Epithelial cell of esophagus (primary cell): ENCODE data around the gene SNTA1.

ENCODE experiments used
- DNase-seq: peaks from one replicate; pipeline ENCODE4 v3.0.0; 2010; ENCODE audit warnings: low read depth
- H3K4me3 ChIP-seq: 2 replicates; pipeline ENCODE4 v1.5.1; 2011; ENCODE audit warnings: mild to moderate bottlenecking, low read length, control low read depth
- TF ChIP-seq, protein P1 (sequence below): IDR thresholded peaks from 2 replicates; pipeline ENCODE4 v1.5.1; 2011; ENCODE audit warnings: low read depth, mild to moderate bottlenecking, low read length, control low read depth, inconsistent platforms; ENCODE audit not compliant: insufficient read depth; ENCODE audit errors: missing control alignments

SNTA1 gene

DNA sequence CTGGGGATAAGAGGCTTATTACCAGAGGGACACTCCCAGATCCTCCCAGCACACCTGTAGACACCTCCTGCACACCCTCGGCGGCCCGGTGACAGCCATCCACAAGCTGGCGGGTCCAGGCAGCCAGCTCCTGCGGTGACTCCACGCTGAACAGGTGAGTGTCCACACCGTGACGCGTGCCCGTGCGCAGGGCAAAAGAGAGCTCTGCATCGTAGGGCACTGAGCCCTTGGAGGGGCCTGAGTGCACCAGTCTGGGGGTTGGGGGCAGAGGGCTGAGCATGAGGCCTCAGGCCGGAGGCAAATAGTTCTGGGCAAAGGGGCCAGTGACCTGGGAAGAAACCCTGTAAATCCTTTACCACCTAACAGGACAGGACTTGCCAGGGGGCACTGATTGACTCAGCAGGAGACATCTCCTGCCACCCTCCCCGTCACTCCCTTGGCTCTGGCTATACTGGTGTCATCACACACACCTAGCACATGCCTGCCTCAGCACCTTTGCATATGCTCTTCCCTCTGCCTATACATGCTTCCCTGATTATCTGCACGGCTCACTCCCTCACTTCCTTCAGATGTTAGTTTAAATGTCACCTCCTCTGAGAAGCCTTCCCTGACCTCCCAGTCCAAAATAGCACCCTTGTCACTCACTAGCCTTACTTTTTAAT is 33.4 kb downstream of the SNTA1 start:
- no peak overlapping the region for H3K4me3 ChIP-seq
- TF ChIP-seq, protein P1, sequence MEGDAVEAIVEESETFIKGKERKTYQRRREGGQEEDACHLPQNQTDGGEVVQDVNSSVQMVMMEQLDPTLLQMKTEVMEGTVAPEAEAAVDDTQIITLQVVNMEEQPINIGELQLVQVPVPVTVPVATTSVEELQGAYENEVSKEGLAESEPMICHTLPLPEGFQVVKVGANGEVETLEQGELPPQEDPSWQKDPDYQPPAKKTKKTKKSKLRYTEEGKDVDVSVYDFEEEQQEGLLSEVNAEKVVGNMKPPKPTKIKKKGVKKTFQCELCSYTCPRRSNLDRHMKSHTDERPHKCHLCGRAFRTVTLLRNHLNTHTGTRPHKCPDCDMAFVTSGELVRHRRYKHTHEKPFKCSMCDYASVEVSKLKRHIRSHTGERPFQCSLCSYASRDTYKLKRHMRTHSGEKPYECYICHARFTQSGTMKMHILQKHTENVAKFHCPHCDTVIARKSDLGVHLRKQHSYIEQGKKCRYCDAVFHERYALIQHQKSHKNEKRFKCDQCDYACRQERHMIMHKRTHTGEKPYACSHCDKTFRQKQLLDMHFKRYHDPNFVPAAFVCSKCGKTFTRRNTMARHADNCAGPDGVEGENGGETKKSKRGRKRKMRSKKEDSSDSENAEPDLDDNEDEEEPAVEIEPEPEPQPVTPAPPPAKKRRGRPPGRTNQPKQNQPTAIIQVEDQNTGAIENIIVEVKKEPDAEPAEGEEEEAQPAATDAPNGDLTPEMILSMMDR = no peak
- DNase-seq = no peak

DNA sequence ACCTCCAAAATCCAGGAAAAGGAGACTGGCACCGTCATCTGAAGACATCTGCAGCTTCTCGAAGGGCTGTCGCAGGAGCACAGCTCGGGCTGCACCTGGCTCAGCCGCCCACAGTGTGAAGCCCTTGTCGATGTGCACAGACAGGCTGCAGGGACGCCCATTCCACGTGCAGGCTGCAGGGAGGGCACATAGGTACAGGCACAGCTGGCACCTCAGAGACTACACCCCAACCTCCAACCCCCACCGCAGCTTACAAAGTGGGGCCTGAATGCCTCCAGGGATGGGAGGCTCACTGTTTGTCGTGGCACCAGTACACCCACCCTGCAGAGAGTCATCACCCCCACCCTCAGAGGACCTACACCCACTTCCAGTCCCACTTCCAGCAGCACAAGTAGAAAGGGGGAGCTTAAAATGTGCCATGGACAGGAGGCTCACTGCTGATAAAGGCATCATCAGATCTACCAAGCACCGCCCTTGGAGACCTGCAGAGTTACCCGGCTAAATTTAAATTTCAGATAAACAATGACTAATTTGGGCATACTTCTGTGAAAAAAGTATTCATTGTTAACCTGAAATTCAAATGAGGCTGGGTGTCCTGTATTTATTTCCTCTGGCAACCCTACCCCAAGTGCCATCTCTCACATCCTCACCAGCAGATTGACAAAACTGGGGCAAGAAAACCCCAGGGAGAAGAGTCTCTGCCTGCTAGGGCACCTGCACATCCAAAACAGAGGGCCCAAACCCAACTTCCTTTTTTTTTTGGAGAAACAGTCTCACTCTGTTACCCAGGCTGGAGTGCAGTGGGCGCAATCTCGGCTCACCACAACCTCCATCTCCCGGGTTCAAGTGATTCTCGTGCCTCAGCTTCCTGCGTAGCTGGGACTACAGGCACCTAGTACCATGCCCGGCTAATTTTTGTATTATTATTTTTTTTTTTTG is 34.6 kb downstream of the SNTA1 start:
- TF ChIP-seq, protein P1 = no peak
- DNase-seq = no peak
- no peak overlapping the region for H3K4me3 ChIP-seq

DNA sequence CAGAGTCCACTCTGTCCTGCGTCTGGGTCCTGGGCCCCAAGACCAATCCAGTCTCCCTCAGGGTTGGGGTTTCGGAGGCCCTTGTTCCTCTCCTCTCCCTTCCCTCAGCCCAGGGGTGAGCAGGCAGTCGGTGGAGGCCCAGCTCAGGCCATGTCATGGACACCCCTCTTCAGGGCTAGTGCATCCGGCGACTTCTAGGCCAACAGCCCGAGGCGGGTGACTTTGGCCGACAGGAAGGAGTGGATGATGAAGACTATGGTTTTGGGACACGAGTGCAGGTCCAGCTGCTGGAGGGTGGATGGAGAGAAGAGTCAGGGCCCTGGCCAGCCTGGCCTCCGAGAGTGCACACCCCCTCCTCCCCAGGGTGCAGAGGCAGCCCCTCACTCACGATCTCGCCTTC is 35.2 kb downstream of the SNTA1 start:
- no peak for DNase-seq
- H3K4me3 ChIP-seq = no peak overlapping the region
- TF ChIP-seq, protein P1 = no peak

DNA sequence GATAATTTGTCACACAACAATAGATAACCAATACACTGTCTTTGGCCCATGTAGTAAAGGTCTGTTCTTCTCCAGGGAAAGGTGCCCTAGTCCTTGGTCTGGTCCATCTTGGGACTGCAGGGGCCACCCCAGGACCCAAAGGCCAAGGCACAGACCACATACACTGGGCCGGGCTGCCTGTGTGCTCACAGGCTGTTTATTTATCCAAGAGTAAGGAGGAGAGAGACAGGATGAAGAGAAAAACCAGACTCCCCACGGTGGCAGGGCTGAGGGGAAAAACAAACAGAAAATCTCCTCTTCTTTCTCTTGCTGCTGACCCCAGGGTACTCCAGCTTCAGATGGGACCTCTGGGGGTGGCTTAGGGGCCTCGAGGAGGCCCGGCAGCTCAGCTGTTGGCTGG is 35.8 kb downstream of the SNTA1 start:
- H3K4me3 ChIP-seq = no peak overlapping the region
- no peak for DNase-seq
- TF ChIP-seq, protein P1 = no peak

DNA sequence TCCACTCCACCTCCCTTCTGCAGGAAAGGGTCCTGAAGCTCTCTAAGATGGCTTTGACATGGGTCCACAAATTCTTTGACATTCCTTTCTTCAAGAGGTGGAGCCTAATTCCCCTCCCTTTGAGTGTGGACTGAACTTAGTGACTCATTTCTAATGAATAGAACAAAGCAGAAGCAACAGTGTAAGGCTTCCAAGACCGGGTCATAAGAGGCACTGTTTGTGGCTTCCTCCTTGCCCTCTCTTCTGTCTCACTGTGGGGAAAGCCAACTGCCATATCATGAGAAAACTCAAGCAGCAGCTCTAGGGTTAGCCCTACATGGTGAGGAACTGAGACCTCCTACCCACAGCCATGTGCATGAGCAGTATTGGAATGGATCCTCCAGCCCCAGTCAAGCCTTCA is 36.3 kb downstream of the SNTA1 start:
- DNase-seq = peak; percentile 12
- no peak overlapping the region for H3K4me3 ChIP-seq
- TF ChIP-seq, protein P1 = no peak

DNA sequence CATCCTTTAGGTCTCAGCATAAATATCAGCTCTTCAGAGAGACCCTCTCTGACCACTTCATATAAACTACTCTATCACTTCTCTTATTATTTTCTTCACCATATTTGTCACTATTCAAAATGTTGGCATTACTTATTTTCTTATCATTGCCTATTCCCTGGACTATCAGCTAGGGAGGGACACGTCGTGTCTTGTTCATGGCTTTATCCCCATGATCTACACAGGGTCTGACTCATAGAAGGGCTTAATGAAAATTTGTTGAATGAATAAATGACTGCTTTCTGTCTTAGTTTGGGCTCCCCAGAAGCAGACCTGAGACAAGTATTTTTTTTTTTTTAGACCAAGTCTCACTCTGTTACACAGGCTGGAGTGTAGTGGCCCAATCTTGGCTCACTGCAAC is 39.3 kb downstream of the SNTA1 start:
- no peak overlapping the region for H3K4me3 ChIP-seq
- DNase-seq = peak; percentile 75
- TF ChIP-seq, protein P1 = no peak

DNA sequence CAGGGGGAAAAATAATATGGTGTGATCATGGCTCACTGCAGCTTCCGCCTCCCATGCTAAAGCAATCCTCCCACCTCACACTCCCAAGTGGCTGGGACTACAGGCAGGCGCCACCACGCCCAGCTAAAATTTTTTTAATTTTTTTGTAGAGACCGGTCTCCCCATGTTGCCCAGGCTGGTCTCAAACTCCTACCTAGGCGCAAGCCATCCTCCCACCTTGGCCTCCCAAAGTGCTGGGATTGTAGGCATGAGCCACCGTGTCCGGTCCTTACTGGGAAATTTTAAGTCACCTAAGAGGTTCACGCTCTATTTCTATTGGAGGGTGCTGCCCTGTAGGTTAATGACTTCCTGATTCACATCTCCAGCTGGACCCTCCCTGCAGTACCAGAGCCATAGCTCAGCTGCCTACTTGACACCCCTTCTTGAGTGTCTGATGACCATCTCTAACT is 41.6 kb downstream of the SNTA1 start:
- peak overlapping the region; percentile 99 for H3K4me3 ChIP-seq
- DNase-seq = peak; percentile 22
- TF ChIP-seq, protein P1 = no peak
